HepG2 (cell line): ENCODE measurements around the gene YY1. TPM values are rescaled to one million over a fixed set of nuclear protein-coding genes. Genes with fewer than 3 reads are reported as not detected.

Experiments
- ATAC-seq: fragments of 200-7000 bp; cut with Tn5 transposase; 3 replicates; pipeline ENCODE4 v1.9.1; 2020; ENCODE audit warnings: mild to moderate bottlenecking, moderate library complexity
- BruUV-seq: library from RNA; stranded (reverse); fragments of 400-500 nt; replicated peaks from 2 replicates; lab custom pipeline; 2021; lab: Mats Ljungman, UMichigan
- CTCF ChIA-PET: fragments of 300-600 bp; formaldehyde crosslinking; extraction: SDS; loops from one replicate; lab custom pipeline; 2021; ENCODE audit warnings: low total read pairs, inconsistent platforms, low intra/inter-chr PET ratio; lab: Yijun Ruan, JAX
- POLR2A ChIA-PET: fragments of 350-600 bp; sonication (Branson Sonifier 250); formaldehyde crosslinking; loops from one replicate; lab custom pipeline; 2020; ENCODE audit warnings: antibody characterized with exemption, inconsistent platforms; lab: Yijun Ruan, JAX
- DNase-seq: peaks from one replicate; pipeline ENCODE4 v3.0.0-alpha.2; 2015; ENCODE audit warnings: low spot score
- FAIRE-seq: peaks from 3 replicates; lab custom pipeline; 2011; peaks lifted over from hg19 to GRCh38; lab: Jason Lieb, UNC
- H2AFZ ChIP-seq: one replicate; pipeline ENCODE4 v1.6.1; 2011; ENCODE audit warnings: low read length, inconsistent platforms
- H3K27ac ChIP-seq: fragments of 300-600 bp; 3 replicates; pipeline ENCODE4 v1.8.0; 2011; ENCODE audit warnings: mixed run types, mild to moderate bottlenecking, mixed read lengths, low read length, inconsistent platforms; ENCODE audit not compliant: insufficient read depth; ENCODE audit errors: extremely low read length
- H3K27me3 ChIP-seq, 2 experiments: fragments of 200-600 bp in 1 of 2; 2 replicates in 1 of 2; 3 replicates in 1 of 2; pipeline versions ENCODE4 v1.6.0 to v1.8.0; 2011; ENCODE audit warnings: low read length in 2 of 2, mild to moderate bottlenecking in 2 of 2, moderate library complexity in 2 of 2, inconsistent platforms in 1 of 2; ENCODE audit not compliant: insufficient read depth in 2 of 2, control insufficient read depth in 1 of 2
- H3K36me3 ChIP-seq, 2 experiments: fragments of 200-600 bp in 1 of 2; replicated peaks in 1 of 2; 2 replicates in 1 of 2; 3 replicates in 1 of 2; pipeline versions ENCODE4 v1.5.1 to v1.8.0; 2011; ENCODE audit warnings: low read length in 2 of 2, inconsistent platforms in 1 of 2; ENCODE audit not compliant: insufficient read depth in 2 of 2, control insufficient read depth in 1 of 2
- H3K4me1 ChIP-seq: 2 replicates; pipeline ENCODE4 v1.5.1; 2012; ENCODE audit warnings: low read length, inconsistent platforms; ENCODE audit not compliant: insufficient read depth
- H3K4me2 ChIP-seq: 2 replicates; pipeline ENCODE4 v1.6.0; 2011; ENCODE audit warnings: low read depth, low read length, inconsistent platforms
- H3K4me3 ChIP-seq, 3 experiments: fragments of 200-600 bp in 1 of 3; sonication (generic), shearing (Covaris generic) in 1 of 3; replicated peaks in 1 of 3; 2 replicates each; pipeline ENCODE4 v1.5.1; 2011 to 2016; ENCODE audit warnings: low read length in 3 of 3, inconsistent platforms in 2 of 3, low read depth in 2 of 3, mild to moderate bottlenecking in 2 of 3, control low read depth in 1 of 3, mixed read lengths in 1 of 3; ENCODE audit not compliant: insufficient read depth in 1 of 3
- H3K79me2 ChIP-seq: one replicate; pipeline ENCODE4 v1.6.1; 2011; ENCODE audit warnings: low read length, inconsistent platforms; ENCODE audit not compliant: insufficient read depth
- H3K9ac ChIP-seq: 2 replicates; pipeline ENCODE4 v1.6.0; 2011; ENCODE audit warnings: mild to moderate bottlenecking, low read depth, low read length, inconsistent platforms; ENCODE audit not compliant: insufficient read depth
- H3K9me3 ChIP-seq: 2 replicates; pipeline ENCODE4 v1.5.1; 2012; ENCODE audit warnings: mild to moderate bottlenecking, low read length
- H4K20me1 ChIP-seq: 2 replicates; pipeline ENCODE4 v1.6.0; 2011; ENCODE audit warnings: inconsistent platforms, mild to moderate bottlenecking, low read length, moderate library complexity; ENCODE audit not compliant: insufficient read depth
- BRCA1 ChIP-seq: sonication (generic); formaldehyde crosslinking; IDR thresholded peaks from 2 replicates; pipeline ENCODE4 v1.4.0; 2020; ENCODE audit warnings: missing genetic modification reagents
- ELF3 ChIP-seq: IDR thresholded peaks from 2 replicates; pipeline ENCODE4 v1.6.1; 2016; ENCODE audit warnings: missing genetic modification reagents, missing compliant biosample characterization
- GATAD1 ChIP-seq: IDR thresholded peaks from 2 replicates; pipeline ENCODE4 v1.6.1; 2016; ENCODE audit warnings: missing genetic modification reagents, missing compliant biosample characterization
- GFI1 ChIP-seq: sonication (generic); formaldehyde crosslinking; IDR thresholded peaks from 2 replicates; pipeline ENCODE4 v1.5.0; 2020; ENCODE audit warnings: missing genetic modification reagents, mild to moderate bottlenecking, borderline replicate concordance
- GLI4 ChIP-seq: sonication (generic); formaldehyde crosslinking; IDR thresholded peaks from 2 replicates; pipeline ENCODE4 v1.5.1; 2020; ENCODE audit warnings: missing genetic modification reagents, mild to moderate bottlenecking, moderate library complexity, borderline replicate concordance
- HNRNPUL1 ChIP-seq: fragments of 200-400 bp; formaldehyde crosslinking; IDR thresholded peaks from 2 replicates; pipeline ENCODE4 v1.6.1; 2017; ENCODE audit warnings: low read depth, mild to moderate bottlenecking, low read length, moderate library complexity
- MBNL3 ChIP-seq: fragments of 250-450 bp; sonication (Bioruptor Pico); conservative IDR thresholded peaks from 2 replicates; pipeline ENCODE4 v1.8.0; 2022; ENCODE audit warnings: mild to moderate bottlenecking, inconsistent platforms
- MED1 ChIP-seq: sonication (generic); formaldehyde crosslinking; IDR thresholded peaks from 2 replicates; pipeline ENCODE4 v1.4.0; 2020; ENCODE audit warnings: missing genetic modification reagents
- MTA3 ChIP-seq: sonication (generic); formaldehyde crosslinking; IDR thresholded peaks from 2 replicates; pipeline ENCODE4 v1.4.0; 2020; ENCODE audit warnings: missing genetic modification reagents
- NKX3-1 ChIP-seq: sonication (generic); formaldehyde crosslinking; IDR thresholded peaks from 2 replicates; pipeline ENCODE4 v1.5.0; 2020; ENCODE audit warnings: missing genetic modification reagents
- RBFOX2 ChIP-seq: fragments of 200-400 bp; formaldehyde crosslinking; IDR thresholded peaks from 2 replicates; pipeline ENCODE4 v1.6.1; 2017; ENCODE audit warnings: low read depth, mild to moderate bottlenecking, low read length
- SP2 ChIP-seq: sonication (generic); formaldehyde crosslinking; IDR thresholded peaks from 2 replicates; pipeline ENCODE4 v1.5.1; 2020; ENCODE audit warnings: mild to moderate bottlenecking, missing genetic modification reagents
- TAF15 ChIP-seq: fragments of 200-400 bp; formaldehyde crosslinking; IDR thresholded peaks from one replicate; pipeline ENCODE4 v1.6.1; 2018; ENCODE audit warnings: mild to moderate bottlenecking, low read depth, low read length; ENCODE audit not compliant: poor library complexity, severe bottlenecking
- ZNF235 ChIP-seq: sonication (generic); formaldehyde crosslinking; IDR thresholded peaks from 2 replicates; pipeline ENCODE4 v1.8.1; 2023; ENCODE audit warnings: mild to moderate bottlenecking, missing genetic modification reagents, borderline replicate concordance
- ZNF546 ChIP-seq: sonication (generic); formaldehyde crosslinking; conservative IDR thresholded peaks from 2 replicates; pipeline ENCODE4 v1.8.1; 2023; ENCODE audit warnings: mild to moderate bottlenecking, missing genetic modification reagents
- WGBS: methylation state at CpG from one replicate; pipeline ENCODE4 v1.1.6; 2017; ENCODE audit warnings: low lambda C conversion rate; 5-methylcytosine and 5-hydroxymethylcytosine counted together
- in situ Hi-C: cut with HindIII; loops from 2 replicates; pipeline ENCODE4 v1.10.0; 2017; ENCODE audit warnings: low pct_unique_long_range_greater_than_20kb; ENCODE audit not compliant: extremely low pct_ligation_motif_present
- intact Hi-C: fragments of 100-400 bp; cut with micrococcal nuclease; formaldehyde crosslinking; loops from one replicate; pipeline ENCODE4 v1.10.0; 2022; ENCODE audit not compliant: unreplicated experiment
- polyA plus RNA-seq, 8 experiments: library from polyadenylated mRNA; depleted of rRNA in 3 of 8; stranded (reverse) in 7 of 8; unstranded in 1 of 8; fragments of >200 nt; fragmentation: Illumina TruSeq in 4 of 8; extraction: Trizol in 4 of 8; gene quantifications; 2 replicates each; pipeline versions ENCODE4 v1.2.1 to v1.2.3, GENCODE V29; 2011 to 2016; ENCODE audit warnings: low read depth in 4 of 8, missing spikeins in 1 of 8, mixed read lengths in 1 of 8; ENCODE audit not compliant: insufficient read depth in 1 of 8
- total RNA-seq, 5 experiments: library from RNA; depleted of rRNA; stranded (reverse); fragments of >200 nt; fragmentation: Illumina TruSeq; extraction: Trizol; gene quantifications; 2 replicates each; pipeline ENCODE4 v1.2.3, GENCODE V29; 2016; ENCODE audit warnings: low read depth in 1 of 5
- TF ChIP-seq, protein P1 (sequence below): sonication (generic); formaldehyde crosslinking; IDR thresholded peaks from 2 replicates; pipeline ENCODE4 v1.5.0; 2020; ENCODE audit warnings: mild to moderate bottlenecking, missing genetic modification reagents, moderate library complexity
- TF ChIP-seq, protein P2 (sequence below): IDR thresholded peaks from 2 replicates; pipeline ENCODE4 v1.6.1; 2018; ENCODE audit warnings: missing genetic modification reagents
- TF ChIP-seq, protein P3 (sequence below): sonication (generic); formaldehyde crosslinking; IDR thresholded peaks from 2 replicates; pipeline ENCODE4 v1.5.0; 2020; ENCODE audit warnings: missing genetic modification reagents

YY1 gene
- total and polyA plus RNA-seq, 2 of the 13 experiments (the other 11 are each of a cell fraction or from before 2014, with no cell fraction given) = 29.4 to 68.1 TPM

DNA sequence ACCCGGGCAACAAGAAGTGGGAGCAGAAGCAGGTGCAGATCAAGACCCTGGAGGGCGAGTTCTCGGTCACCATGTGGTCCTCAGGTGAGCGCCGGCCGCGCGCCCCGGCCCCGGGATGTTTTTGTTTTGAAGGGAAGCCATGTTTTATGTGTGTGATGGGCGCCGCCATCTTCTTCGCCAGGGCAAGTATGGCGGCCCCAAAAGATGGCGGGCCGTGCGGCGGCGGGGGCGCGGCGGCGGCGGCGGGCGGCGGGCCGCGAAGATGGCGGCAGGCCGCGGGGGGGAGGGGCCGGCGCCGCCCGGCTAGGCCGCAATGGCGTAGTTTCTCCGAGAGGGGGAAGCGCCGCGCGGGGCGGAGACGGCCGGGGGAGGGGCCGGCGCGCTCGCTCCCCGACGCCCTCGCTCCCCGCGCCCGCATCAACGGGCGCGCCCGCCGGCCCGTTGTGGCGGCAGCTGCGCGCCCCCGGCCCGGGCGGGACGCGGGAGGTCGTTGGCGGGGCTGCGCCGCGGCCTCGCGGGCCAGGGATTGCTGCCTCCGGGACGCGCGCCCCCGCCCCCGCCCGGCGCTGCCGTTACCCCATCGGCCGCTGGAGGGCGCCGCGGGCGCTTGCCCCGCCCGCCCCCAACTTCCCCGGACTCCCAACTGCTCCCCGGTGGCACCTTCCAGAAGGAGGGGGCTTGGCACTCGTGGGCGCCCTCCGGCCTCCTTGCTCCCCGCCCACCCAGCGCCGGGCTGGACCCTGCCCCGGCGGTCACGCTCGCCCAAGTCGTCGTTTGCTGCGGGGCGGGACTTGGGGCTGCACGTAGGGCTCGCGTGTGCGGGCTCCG lies 1.1 kb downstream of the YY1 start:
- peak; percentile 78 for ATAC-seq
- H3K4me3 ChIP-seq = peak overlapping the region; percentile 69 to 98 (median 96)
- DNase-seq = peak; percentile 75
- peaks cover 77% of the 10 kb centered on the region for H3K79me2 ChIP-seq
- H3K4me2 ChIP-seq = peak overlapping the region; percentile 64
- peak overlapping the region; percentile 96 for H3K9ac ChIP-seq
- no peak overlapping the region for H2AFZ ChIP-seq
- intact Hi-C loops (loop anchor here (1.0 to 2.0 kb wide), 2 partner anchors 35 to 47 kb away; no protein-coding TSS in a partner anchor), in situ Hi-C loops (no loop called here)
- ChIA-PET CTCF (interaction anchor here (0.8 kb wide), 1 partner anchor 47 kb away, joined by 3 read pairs; no protein-coding TSS in a partner anchor), POLR2A (interaction anchor here (2.2 kb wide), 1 partner anchor 18 kb away, joined by 14 read pairs; no protein-coding TSS in a partner anchor)
- BruUV-seq = no TSS peak
- no peaks in the 10 kb centered on the region; a peak in 1 of 5 replicates for H3K27me3 ChIP-seq
- WGBS = no CpG with 5 or more reads among the region's 115 CpGs
- no peak for FAIRE-seq
- H4K20me1 ChIP-seq = peaks cover 59% of the 10 kb centered on the region
- H3K27ac ChIP-seq = peak overlapping the region; percentile 85
- 0 out of 5 replicates have a peak, but pooled peaks cover 0 to 4% of the 10 kb centered on the region in 2 experiments for H3K36me3 ChIP-seq
- no peaks in the 10 kb centered on the region for H3K9me3 ChIP-seq
- H3K4me1 ChIP-seq = peaks cover 62% of the 10 kb centered on the region
- TF ChIP-seq BRCA1 = no peak
- no peak for TF ChIP-seq HNRNPUL1
- 0 out of 2 replicates have a peak, but pooled peaks have one; percentile 60 for TF ChIP-seq ZNF546
- peak; percentile 21; the same call in 1 of the 2 replicates for TF ChIP-seq MED1 (CRISPR knock-in tag)
- TF ChIP-seq GLI4 (CRISPR knock-in tag) = no peak
- TF ChIP-seq GATAD1 (CRISPR knock-in tag) = peak; percentile 37; the same call in 1 of the 2 replicates
- no peak for TF ChIP-seq MTA3 (CRISPR knock-in tag)
- peak; percentile 9; the same call in 1 of the 2 replicates for TF ChIP-seq SP2 (CRISPR knock-in tag)
- TF ChIP-seq, protein P1, sequence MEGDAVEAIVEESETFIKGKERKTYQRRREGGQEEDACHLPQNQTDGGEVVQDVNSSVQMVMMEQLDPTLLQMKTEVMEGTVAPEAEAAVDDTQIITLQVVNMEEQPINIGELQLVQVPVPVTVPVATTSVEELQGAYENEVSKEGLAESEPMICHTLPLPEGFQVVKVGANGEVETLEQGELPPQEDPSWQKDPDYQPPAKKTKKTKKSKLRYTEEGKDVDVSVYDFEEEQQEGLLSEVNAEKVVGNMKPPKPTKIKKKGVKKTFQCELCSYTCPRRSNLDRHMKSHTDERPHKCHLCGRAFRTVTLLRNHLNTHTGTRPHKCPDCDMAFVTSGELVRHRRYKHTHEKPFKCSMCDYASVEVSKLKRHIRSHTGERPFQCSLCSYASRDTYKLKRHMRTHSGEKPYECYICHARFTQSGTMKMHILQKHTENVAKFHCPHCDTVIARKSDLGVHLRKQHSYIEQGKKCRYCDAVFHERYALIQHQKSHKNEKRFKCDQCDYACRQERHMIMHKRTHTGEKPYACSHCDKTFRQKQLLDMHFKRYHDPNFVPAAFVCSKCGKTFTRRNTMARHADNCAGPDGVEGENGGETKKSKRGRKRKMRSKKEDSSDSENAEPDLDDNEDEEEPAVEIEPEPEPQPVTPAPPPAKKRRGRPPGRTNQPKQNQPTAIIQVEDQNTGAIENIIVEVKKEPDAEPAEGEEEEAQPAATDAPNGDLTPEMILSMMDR (CRISPR knock-in tag) = peak; percentile 67
- 0 out of 2 replicates have a peak, but pooled peaks have one; percentile 44 for TF ChIP-seq NKX3-1 (CRISPR knock-in tag)
- no peak for TF ChIP-seq GFI1 (CRISPR knock-in tag)
- no peak for TF ChIP-seq ELF3 (CRISPR knock-in tag)
- TF ChIP-seq, protein P2, sequence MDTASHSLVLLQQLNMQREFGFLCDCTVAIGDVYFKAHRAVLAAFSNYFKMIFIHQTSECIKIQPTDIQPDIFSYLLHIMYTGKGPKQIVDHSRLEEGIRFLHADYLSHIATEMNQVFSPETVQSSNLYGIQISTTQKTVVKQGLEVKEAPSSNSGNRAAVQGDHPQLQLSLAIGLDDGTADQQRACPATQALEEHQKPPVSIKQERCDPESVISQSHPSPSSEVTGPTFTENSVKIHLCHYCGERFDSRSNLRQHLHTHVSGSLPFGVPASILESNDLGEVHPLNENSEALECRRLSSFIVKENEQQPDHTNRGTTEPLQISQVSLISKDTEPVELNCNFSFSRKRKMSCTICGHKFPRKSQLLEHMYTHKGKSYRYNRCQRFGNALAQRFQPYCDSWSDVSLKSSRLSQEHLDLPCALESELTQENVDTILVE (CRISPR knock-in tag) = 0 out of 2 replicates have a peak, but pooled peaks have one; percentile 36
- TF ChIP-seq RBFOX2 = peak; percentile 56
- no peak for TF ChIP-seq TAF15
- TF ChIP-seq MBNL3 (CRISPR knock-in tag) = no peak
- no peak for TF ChIP-seq ZNF235 (CRISPR knock-in tag)
- TF ChIP-seq, protein P3, sequence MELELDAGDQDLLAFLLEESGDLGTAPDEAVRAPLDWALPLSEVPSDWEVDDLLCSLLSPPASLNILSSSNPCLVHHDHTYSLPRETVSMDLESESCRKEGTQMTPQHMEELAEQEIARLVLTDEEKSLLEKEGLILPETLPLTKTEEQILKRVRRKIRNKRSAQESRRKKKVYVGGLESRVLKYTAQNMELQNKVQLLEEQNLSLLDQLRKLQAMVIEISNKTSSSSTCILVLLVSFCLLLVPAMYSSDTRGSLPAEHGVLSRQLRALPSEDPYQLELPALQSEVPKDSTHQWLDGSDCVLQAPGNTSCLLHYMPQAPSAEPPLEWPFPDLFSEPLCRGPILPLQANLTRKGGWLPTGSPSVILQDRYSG (CRISPR knock-in tag) = no peak
